Measurements from ENCODE around the gene SLC7A1. TPM values are rescaled to one million over a fixed set of nuclear protein-coding genes. Genes with fewer than 3 reads are reported as not detected.

SLC7A1 gene
- total and polyA plus RNA-seq, 2 of the 4 experiments (the other 2 are of a cell fraction): 9.7 to 22.3 TPM

DNA sequence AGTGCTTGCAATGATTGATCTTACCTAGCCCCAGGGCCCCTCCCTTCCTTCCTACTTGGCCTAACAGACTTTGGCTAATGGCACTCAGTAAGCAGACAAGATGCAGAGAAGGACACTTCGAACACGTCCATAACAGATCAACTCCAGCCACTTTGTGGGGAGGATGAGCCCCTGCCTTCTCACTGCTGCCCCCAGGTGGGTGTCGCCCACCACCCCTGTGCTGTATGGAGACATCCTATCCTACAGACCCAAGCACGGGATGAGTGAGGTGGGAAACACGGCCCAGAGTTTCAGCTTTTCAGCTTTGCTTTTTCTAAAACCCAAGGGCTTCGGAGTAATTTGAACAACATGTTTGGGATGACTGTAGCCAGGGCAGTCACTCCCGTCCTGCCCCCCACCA is 5.5 kb downstream of the SLC7A1 start:
- H2AK9ac ChIP-seq (replicated peaks; ENCODE audit: low read depth, low read length, poor library complexity): peak overlapping the region; percentile 44
- no peak overlapping the region; the same call in 1 of the 2 replicates for H4K5ac ChIP-seq (ENCODE audit: low read depth, low read length)
- peaks cover 24% of the 10 kb centered on the region for H3K4me1 ChIP-seq (ENCODE audit: control insufficient read depth, insufficient read depth, low read length)
- H3K56ac ChIP-seq (ENCODE audit: extremely low read depth, insufficient read depth, low read length): no peak overlapping the region
- 0 out of 3 replicates have a peak overlapping the region, but pooled peaks have one; percentile 13 for H2BK15ac ChIP-seq (ENCODE audit: low read depth, low read length)
- intact Hi-C loops (cut with micrococcal nuclease): loop anchor here (5.0 kb wide), 1 partner anchor 68 kb away; no protein-coding TSS in a partner anchor
- H4K91ac ChIP-seq (ENCODE audit: insufficient read depth, low read depth, low read length): no peak overlapping the region
- H3K23ac ChIP-seq (ENCODE audit: low read depth, low read length): no peak overlapping the region
- H3K4ac ChIP-seq (ENCODE audit: low read depth, low read length): no peak overlapping the region
- WGBS, 2 experiments (ENCODE audit: extremely low coverage in 2 of 2, insufficient read length in 1 of 2): no CpG with 5 or more reads among the region's 7 CpGs
- ChIA-PET POLR2A (ENCODE audit: unreplicated experiment) (no interaction called here), CTCF (no interaction called here)
- H2AFZ ChIP-seq (replicated peaks; ENCODE audit: low read length, poor library complexity): peak overlapping the region; percentile 45
- H2BK5ac ChIP-seq (ENCODE audit: low read depth, low read length, poor library complexity, severe bottlenecking): peak overlapping the region; percentile 66
- no peaks in the 10 kb centered on the region for H3K27me3 ChIP-seq (ENCODE audit: control insufficient read depth, insufficient read depth, low read length)
- no peak overlapping the region for H3K14ac ChIP-seq (replicated peaks; ENCODE audit: low read depth, low read length)
- H3K9ac ChIP-seq (ENCODE audit: low read depth, low read length): no peak overlapping the region
- H2AK5ac ChIP-seq (ENCODE audit: low read depth, low read length): no peak overlapping the region
- H3K18ac ChIP-seq (ENCODE audit: low read depth, low read length): no peak overlapping the region
- no peak overlapping the region for H2BK120ac ChIP-seq (ENCODE audit: low read depth, low read length)
- peaks cover 12 to 82% of the 10 kb centered on the region in 2 experiments; a peak in 3 of 4 replicates for H3K79me1 ChIP-seq (ENCODE audit: low read depth in 1 of 2, low read length in 2 of 2)
- no TSS peak for BruUV-seq (replicated peaks)
- H3K9me3 ChIP-seq (ENCODE audit: control insufficient read depth, insufficient read depth, low read length): no peaks in the 10 kb centered on the region
- in situ Hi-C loops (cut with MboI; ENCODE audit: low sequenced_read_pairs): no loop called here
- TF ChIP-seq, protein P1, sequence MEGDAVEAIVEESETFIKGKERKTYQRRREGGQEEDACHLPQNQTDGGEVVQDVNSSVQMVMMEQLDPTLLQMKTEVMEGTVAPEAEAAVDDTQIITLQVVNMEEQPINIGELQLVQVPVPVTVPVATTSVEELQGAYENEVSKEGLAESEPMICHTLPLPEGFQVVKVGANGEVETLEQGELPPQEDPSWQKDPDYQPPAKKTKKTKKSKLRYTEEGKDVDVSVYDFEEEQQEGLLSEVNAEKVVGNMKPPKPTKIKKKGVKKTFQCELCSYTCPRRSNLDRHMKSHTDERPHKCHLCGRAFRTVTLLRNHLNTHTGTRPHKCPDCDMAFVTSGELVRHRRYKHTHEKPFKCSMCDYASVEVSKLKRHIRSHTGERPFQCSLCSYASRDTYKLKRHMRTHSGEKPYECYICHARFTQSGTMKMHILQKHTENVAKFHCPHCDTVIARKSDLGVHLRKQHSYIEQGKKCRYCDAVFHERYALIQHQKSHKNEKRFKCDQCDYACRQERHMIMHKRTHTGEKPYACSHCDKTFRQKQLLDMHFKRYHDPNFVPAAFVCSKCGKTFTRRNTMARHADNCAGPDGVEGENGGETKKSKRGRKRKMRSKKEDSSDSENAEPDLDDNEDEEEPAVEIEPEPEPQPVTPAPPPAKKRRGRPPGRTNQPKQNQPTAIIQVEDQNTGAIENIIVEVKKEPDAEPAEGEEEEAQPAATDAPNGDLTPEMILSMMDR (conservative IDR thresholded peaks at IDR 0.05; ENCODE audit: low read depth, low read length): 0 out of 2 replicates have a peak, but pooled peaks have one; percentile 9
- TF ChIP-seq RFX5 (IDR thresholded peaks at IDR 0.05; ENCODE audit: low read depth, low read length): no peak
- dilution Hi-C loops (cut with HindIII; ENCODE audit: low sequenced_read_pairs, unreplicated experiment): no loop called here
- H4K8ac ChIP-seq (ENCODE audit: low read depth in 2 of 2, low read length in 2 of 2): no peak overlapping the region
- peaks cover 43% of the 10 kb centered on the region for H3K9me1 ChIP-seq (ENCODE audit: insufficient read depth, low read length)
- H3K4me2 ChIP-seq (ENCODE audit: low read depth, low read length): no peak overlapping the region
- H3K27ac ChIP-seq (ENCODE audit: insufficient read depth, low read length): no peak overlapping the region; the same call in 1 of the 2 replicates
- peaks cover 89% of the 10 kb centered on the region for H4K20me1 ChIP-seq (ENCODE audit: insufficient read depth, low read length)
- ATAC-seq (ENCODE audit: low read depth): no peak
- no peak overlapping the region for H3K4me3 ChIP-seq (ENCODE audit: insufficient read depth, low read depth, low read length)
- H2BK20ac ChIP-seq (ENCODE audit: low read depth, low read length): no peak overlapping the region
- H3K36me3 ChIP-seq (ENCODE audit: control insufficient read depth, insufficient read depth, low read length): peaks cover 2% of the 10 kb centered on the region
- no peak for DNase-seq
